Thymus (tissue), 11 donors: ENCODE measurements around the gene VPS35L. TPM values are rescaled to one million over a fixed set of nuclear protein-coding genes. Genes with fewer than 3 reads are reported as not detected.
A peak's percentile ranks its signal among the peaks of the same experiment; 100 is the strongest.

Experiments
- DNase-seq, 9 donors: peaks; one replicate each; pipeline ENCODE4 v3.0.0-alpha.2; 2013; ENCODE audit warnings: low spot score in 9 of 9, low read depth in 6 of 9, missing footprints in 1 of 9
- H3K27ac ChIP-seq, 2 donors: one replicate each; pipeline ENCODE4 v1.5.1; 2013; ENCODE audit warnings: control low read depth in 1 of 2, low read depth in 1 of 2, low read length in 1 of 2, mild to moderate bottlenecking in 1 of 2, moderate library complexity in 1 of 2
- H3K27me3 ChIP-seq, 2 donors: one replicate each; pipeline ENCODE4 v1.5.1; 2013; ENCODE audit warnings: low read length in 1 of 2; ENCODE audit not compliant: control insufficient read depth in 2 of 2, insufficient read depth in 1 of 2
- H3K36me3 ChIP-seq, 2 donors: one replicate each; pipeline ENCODE4 v1.5.1; 2013; ENCODE audit warnings: low read length in 1 of 2, mild to moderate bottlenecking in 1 of 2, moderate library complexity in 1 of 2; ENCODE audit not compliant: control insufficient read depth in 2 of 2, insufficient read depth in 2 of 2
- H3K4me1 ChIP-seq, 2 donors: one replicate each; pipeline ENCODE4 v1.5.1; 2013; ENCODE audit warnings: low read length in 2 of 2; ENCODE audit not compliant: control insufficient read depth in 2 of 2, insufficient read depth in 2 of 2
- H3K4me3 ChIP-seq, 2 donors: one replicate each; pipeline ENCODE4 v1.5.1; 2013; ENCODE audit warnings: low read length in 2 of 2, control low read depth in 1 of 2, mild to moderate bottlenecking in 1 of 2
- H3K9me3 ChIP-seq, 2 donors: one replicate each; pipeline ENCODE4 v1.5.1; 2013; ENCODE audit warnings: low read length in 1 of 2, mild to moderate bottlenecking in 1 of 2; ENCODE audit not compliant: control insufficient read depth in 2 of 2, insufficient read depth in 1 of 2
- WGBS: extraction: QIAGEN DNeasy Blood & Tissue Kit; methylation state at CpG from one replicate; pipeline ENCODE4 v1.1.7; 2013; 5-methylcytosine and 5-hydroxymethylcytosine counted together
- polyA plus RNA-seq: library from polyadenylated mRNA; stranded (reverse); fragments of 200-250 nt; gene quantifications from one replicate; pipeline ENCODE4 v1.2.3, GENCODE V29; 2013
- total RNA-seq: library from RNA; stranded (reverse); fragments of 120-200 nt; gene quantifications from one replicate; pipeline ENCODE4 v1.2.4, GENCODE V29; 2013
- donor health status: healthy.

The VPS35L gene
- total and polyA plus RNA-seq, 2 donors = 19.5 to 23.7 TPM

GRCh38 chr16:19548144-19548543 lies 7.4 kb upstream of the VPS35L start:
- DNase-seq = no peak
- Histone ChIP-seq H3K27me3 (no peaks in the 10 kb centered on the region), H3K4me3 (no peak overlapping the region), H3K4me1 (no peaks in the 10 kb centered on the region), H3K27ac (no peak overlapping the region), H3K36me3 (peaks cover 0 to 12% of the 10 kb centered on the region in 2 donors), H3K9me3 (no peaks in the 10 kb centered on the region)
- 98% methylated on average over 3 of the region's 3 CpGs for WGBS

DNA sequence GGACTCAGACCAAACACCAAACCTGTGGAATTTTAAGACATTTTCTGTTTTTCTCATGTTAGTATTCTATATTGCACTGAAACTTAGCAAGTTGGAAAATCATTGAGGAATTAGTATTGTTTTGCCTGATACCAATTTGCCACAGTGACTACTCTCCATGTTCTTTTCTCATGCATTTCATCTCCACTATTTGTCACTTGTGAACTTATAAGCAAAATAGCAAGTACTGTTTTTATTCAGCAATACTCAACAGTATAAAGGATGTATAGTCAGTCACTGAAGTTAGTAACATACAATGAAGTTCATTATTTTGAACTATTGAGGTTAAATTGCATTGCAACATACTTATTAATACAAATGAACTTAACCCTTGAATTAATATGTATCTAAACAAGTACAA lies 5.8 kb upstream of the VPS35L start:
- Histone ChIP-seq H3K4me1 (peaks cover 0 to under 1% of the 10 kb centered on the region in 2 donors), H3K36me3 (peaks cover 0 to 12% of the 10 kb centered on the region in 2 donors)

DNA sequence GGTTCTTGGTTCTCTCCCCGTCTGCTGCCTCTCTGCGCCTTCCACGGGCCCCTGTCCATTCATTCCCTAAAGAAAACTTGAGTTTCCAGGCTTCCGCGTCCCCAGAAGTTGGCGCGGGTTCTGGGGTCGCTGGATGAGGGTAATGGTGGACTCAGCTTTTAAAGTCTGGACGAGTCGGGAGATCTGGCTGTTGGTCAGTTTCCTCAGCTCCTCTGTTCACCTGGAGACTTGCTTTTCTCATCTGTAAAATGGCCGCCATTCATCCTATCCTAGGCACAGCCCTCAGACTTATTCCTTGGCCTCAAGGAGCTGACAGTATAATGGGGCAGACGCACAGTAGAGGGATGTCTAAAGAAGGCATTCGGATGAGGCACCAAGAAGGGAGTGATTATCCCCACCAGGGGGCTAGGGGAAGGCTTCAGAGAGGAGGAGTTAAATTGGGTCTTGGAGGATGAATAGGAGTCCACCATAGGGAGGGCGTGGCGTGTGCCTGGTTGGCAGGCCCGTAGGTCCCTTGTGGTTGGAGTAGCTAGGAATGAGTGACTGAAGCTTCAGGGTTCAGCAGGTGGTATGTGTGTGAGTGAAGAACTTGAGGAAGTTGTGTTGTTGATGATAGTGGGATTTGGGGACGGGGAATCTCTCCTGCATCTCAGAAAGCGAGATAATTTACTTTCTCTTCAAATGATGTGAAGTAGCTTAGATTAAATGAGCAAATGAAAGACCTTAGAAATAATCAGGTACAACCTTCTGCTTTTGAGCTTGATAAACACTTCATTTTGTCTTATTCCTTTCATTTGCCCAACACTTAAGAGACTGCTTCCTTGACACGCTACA lies 652 bp downstream of the VPS35L start:
- peak overlapping the region; percentile 53 to 82 for H3K27ac ChIP-seq
- peak in 7 of 9 donors; percentile 5 to 49 (median 12) for DNase-seq
- peaks cover 0 to 2% of the 10 kb centered on the region in 2 donors for H3K36me3 ChIP-seq
- 35% methylated on average over 19 of the region's 19 CpGs for WGBS
- H3K27me3 ChIP-seq = no peaks in the 10 kb centered on the region
- peak overlapping the region; percentile 75 to 84 for H3K4me3 ChIP-seq
- H3K4me1 ChIP-seq = peaks cover 2 to 9% of the 10 kb centered on the region in 2 donors
- H3K9me3 ChIP-seq = no peaks in the 10 kb centered on the region

More for the DNA sequence above, 5.8 kb upstream of the VPS35L start:
- H3K27ac ChIP-seq = no peak overlapping the region
- H3K9me3 ChIP-seq = no peaks in the 10 kb centered on the region
- H3K27me3 ChIP-seq = no peaks in the 10 kb centered on the region
- DNase-seq = no peak
- H3K4me3 ChIP-seq = no peak overlapping the region

GRCh38 chr16:19559242-19559910 lies 3.9 kb downstream of the VPS35L start:
- peaks cover 0 to 1% of the 10 kb centered on the region in 2 donors for H3K9me3 ChIP-seq
- H3K4me3 ChIP-seq = no peak overlapping the region
- 88% methylated on average over 10 of the region's 10 CpGs for WGBS
- no peaks in the 10 kb centered on the region for H3K36me3 ChIP-seq
- no peaks in the 10 kb centered on the region for H3K27me3 ChIP-seq
- DNase-seq = peak in 7 of 9 donors; percentile 23 to 70 (median 47)
- no peak overlapping the region for H3K27ac ChIP-seq
- peaks cover 2 to 9% of the 10 kb centered on the region in 2 donors for H3K4me1 ChIP-seq

GRCh38 chr16:19560078-19560477 lies 4.6 kb downstream of the VPS35L start:
- no peaks in the 10 kb centered on the region for H3K27me3 ChIP-seq
- H3K36me3 ChIP-seq = peaks cover 0 to 3% of the 10 kb centered on the region in 2 donors
- WGBS = 98% methylated on average over 4 of the region's 4 CpGs
- no peak for DNase-seq
- H3K4me3 ChIP-seq = no peak overlapping the region
- peaks cover 0 to 1% of the 10 kb centered on the region in 2 donors for H3K9me3 ChIP-seq
- H3K27ac ChIP-seq = no peak overlapping the region
- peaks cover 0 to 5% of the 10 kb centered on the region in 2 donors for H3K4me1 ChIP-seq

DNA sequence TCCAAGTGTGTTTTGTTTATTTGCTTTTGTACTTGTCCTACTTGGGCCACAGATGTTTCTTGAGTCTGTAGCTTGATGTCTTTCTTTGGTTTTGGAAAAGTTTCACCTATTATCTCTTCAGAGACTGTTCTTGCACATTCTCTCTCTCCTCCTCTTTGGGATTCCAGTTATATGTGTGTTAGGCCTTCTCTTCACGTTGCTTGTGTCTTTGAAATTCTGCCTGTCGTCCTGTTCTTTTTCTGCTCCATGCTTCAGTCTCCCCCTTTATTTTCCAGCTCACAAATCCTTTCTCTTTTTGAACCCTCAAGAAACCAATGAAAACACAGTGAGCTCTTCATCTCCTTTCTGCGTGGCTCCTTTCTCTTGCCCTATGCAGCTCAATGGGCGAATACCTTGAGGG lies 7.9 kb downstream of the VPS35L start:
- Histone ChIP-seq H3K27ac (no peak overlapping the region), H3K4me3 (no peak overlapping the region), H3K9me3 (peaks cover 0 to 1% of the 10 kb centered on the region in 2 donors), H3K4me1 (no peaks in the 10 kb centered on the region), H3K27me3 (no peaks in the 10 kb centered on the region), H3K36me3 (peaks cover 8 to 24% of the 10 kb centered on the region in 2 donors)
- over 99% methylated on average over 4 of the region's 4 CpGs for WGBS
- DNase-seq = no peak

DNA sequence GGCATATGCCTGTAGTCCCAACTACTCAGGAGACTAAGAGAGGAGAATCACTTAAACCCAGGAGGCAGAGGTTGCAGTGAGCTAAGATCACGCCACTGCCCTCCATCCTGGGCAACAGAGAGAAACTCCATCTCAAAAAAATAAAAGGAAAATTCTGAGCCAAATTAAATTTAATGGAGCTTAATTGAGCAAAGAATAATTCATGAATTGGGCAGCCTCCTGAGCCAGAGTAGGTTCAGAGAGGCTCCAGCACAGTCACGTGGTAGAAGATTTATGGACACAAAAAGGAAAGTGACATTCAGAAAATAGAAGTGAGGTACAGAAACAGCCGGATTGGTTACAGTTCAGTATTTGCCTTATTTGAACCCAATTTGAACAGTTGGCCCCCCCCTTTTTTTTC lies 10.9 kb downstream of the VPS35L start:
- H3K27me3 ChIP-seq = no peaks in the 10 kb centered on the region
- H3K4me3 ChIP-seq = no peak overlapping the region
- peaks cover 18 to 37% of the 10 kb centered on the region in 2 donors for H3K36me3 ChIP-seq
- 98% methylated on average over 3 of the region's 3 CpGs for WGBS
- H3K4me1 ChIP-seq = no peaks in the 10 kb centered on the region
- H3K9me3 ChIP-seq = peaks cover 0 to 1% of the 10 kb centered on the region in 2 donors
- H3K27ac ChIP-seq = no peak overlapping the region
- DNase-seq = no peak

GRCh38 chr16:19567560-19567959 lies 12.1 kb downstream of the VPS35L start:
- no peak overlapping the region for H3K27ac ChIP-seq
- WGBS = 98% methylated on average over 8 of the region's 8 CpGs

DNA sequence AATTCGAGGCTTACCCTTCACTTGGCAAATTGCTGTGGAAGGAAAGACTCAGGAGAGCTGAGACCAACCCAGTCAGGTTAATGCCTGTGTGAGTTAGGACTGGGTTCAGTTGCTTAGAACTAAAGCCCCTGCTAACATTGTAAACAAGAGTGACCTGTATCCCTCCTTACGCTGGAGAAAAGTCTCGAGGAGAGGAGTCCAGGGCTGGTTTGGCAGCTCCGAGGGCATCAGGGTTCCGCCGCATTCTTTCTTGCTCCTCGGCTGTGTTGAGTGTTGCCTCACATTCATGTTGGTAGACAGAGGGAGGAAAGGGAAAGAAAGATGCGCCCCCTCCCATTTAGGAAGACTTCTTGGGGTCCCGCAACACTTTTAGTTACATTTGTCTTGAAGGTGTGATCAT lies 18.5 kb downstream of the VPS35L start:
- no peak for DNase-seq
- 97% methylated on average over 9 of the region's 9 CpGs for WGBS
- no peaks in the 10 kb centered on the region for H3K27me3 ChIP-seq
- H3K4me3 ChIP-seq = no peak overlapping the region
- no peaks in the 10 kb centered on the region for H3K9me3 ChIP-seq
- H3K27ac ChIP-seq = no peak overlapping the region
- H3K4me1 ChIP-seq = no peaks in the 10 kb centered on the region
- H3K36me3 ChIP-seq = peaks cover 24 to 32% of the 10 kb centered on the region in 2 donors

More at GRCh38 chr16:19567560-19567959, 12.1 kb downstream of the VPS35L start:
- H3K27me3 ChIP-seq = no peaks in the 10 kb centered on the region
- H3K36me3 ChIP-seq = peaks cover 20 to 37% of the 10 kb centered on the region in 2 donors
- H3K9me3 ChIP-seq = peaks cover 0 to 1% of the 10 kb centered on the region in 2 donors
- DNase-seq = no peak
- H3K4me3 ChIP-seq = no peak overlapping the region
- no peaks in the 10 kb centered on the region for H3K4me1 ChIP-seq
